RWPE2 (cell line): Measurements from ENCODE around the gene SLIT3.

Experiments
- ATAC-seq: fragments of 200-7000 bp; cut with Tn5 transposase; 3 replicates; pipeline ENCODE4 v1.9.1; 2021; ENCODE audit warnings: low read depth
- DNase-seq: peaks from one replicate; pipeline ENCODE4 v3.0.0-alpha.2; 2020; ENCODE audit warnings: low spot score
- H3K27ac ChIP-seq: fragments of 450-650 bp; 2 replicates; pipeline ENCODE4 v1.5.1; 2017; ENCODE audit warnings: mild to moderate bottlenecking; ENCODE audit not compliant: poor library complexity, severe bottlenecking
- H3K27me3 ChIP-seq: fragments of 250-450 bp; sonication (Bioruptor Pico); 2 replicates; pipeline ENCODE4 v1.5.1; 2021; ENCODE audit warnings: mild to moderate bottlenecking, moderate library complexity; ENCODE audit not compliant: insufficient read depth, poor library complexity, severe bottlenecking
- H3K36me3 ChIP-seq: fragments of 250-450 bp; sonication (Bioruptor Pico); 2 replicates; pipeline ENCODE4 v1.5.1; 2020; ENCODE audit warnings: low read depth, mild to moderate bottlenecking, moderate library complexity
- H3K4me1 ChIP-seq: fragments of 250-450 bp; sonication (Bioruptor Pico); 2 replicates; pipeline ENCODE4 v1.5.1; 2021; ENCODE audit warnings: mild to moderate bottlenecking, moderate library complexity; ENCODE audit not compliant: insufficient read depth, poor library complexity, severe bottlenecking
- H3K4me3 ChIP-seq: fragments of 250-450 bp; sonication (Bioruptor Pico); 2 replicates; pipeline ENCODE4 v1.5.1; 2021; ENCODE audit warnings: mild to moderate bottlenecking, moderate library complexity; ENCODE audit not compliant: severe bottlenecking
- H3K9me3 ChIP-seq: fragments of 250-450 bp; sonication (Bioruptor Pico); 2 replicates; pipeline ENCODE4 v1.5.1; 2021; ENCODE audit warnings: mild to moderate bottlenecking, moderate library complexity; ENCODE audit not compliant: severe bottlenecking
- TF ChIP-seq, protein P1 (sequence below): fragments of 450-650 bp; IDR thresholded peaks from one replicate; pipeline ENCODE4 v1.5.1; 2017; ENCODE audit warnings: mild to moderate bottlenecking, moderate library complexity; ENCODE audit not compliant: poor library complexity, severe bottlenecking

SLIT3 gene

DNA sequence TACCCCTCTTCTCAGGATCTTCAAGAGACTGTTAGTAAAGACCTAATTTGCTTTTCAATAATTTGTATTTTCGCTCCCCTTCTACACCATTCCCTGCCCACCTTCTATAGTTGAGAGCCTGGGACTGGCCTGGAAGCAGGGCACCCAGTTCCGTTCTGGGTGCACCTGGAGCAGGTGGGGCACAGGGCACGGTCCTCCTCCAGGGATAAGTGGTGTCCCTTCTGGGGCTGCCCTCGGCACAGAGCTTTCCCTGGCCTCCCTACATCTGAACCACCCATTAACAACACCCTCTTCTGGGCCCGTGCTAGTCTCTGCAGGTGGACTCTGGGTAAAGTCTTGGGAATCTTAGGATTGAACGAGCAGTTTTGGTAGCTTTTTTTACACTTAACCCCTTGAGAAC is 628.9 kb downstream of the SLIT3 start:
- Histone ChIP-seq H3K4me3 (no peak overlapping the region), H3K4me1 (no peaks in the 10 kb centered on the region), H3K36me3 (no peaks in the 10 kb centered on the region), H3K27ac (no peak overlapping the region), H3K9me3 (no peaks in the 10 kb centered on the region), H3K27me3 (no peaks in the 10 kb centered on the region)
- TF ChIP-seq, protein P1, sequence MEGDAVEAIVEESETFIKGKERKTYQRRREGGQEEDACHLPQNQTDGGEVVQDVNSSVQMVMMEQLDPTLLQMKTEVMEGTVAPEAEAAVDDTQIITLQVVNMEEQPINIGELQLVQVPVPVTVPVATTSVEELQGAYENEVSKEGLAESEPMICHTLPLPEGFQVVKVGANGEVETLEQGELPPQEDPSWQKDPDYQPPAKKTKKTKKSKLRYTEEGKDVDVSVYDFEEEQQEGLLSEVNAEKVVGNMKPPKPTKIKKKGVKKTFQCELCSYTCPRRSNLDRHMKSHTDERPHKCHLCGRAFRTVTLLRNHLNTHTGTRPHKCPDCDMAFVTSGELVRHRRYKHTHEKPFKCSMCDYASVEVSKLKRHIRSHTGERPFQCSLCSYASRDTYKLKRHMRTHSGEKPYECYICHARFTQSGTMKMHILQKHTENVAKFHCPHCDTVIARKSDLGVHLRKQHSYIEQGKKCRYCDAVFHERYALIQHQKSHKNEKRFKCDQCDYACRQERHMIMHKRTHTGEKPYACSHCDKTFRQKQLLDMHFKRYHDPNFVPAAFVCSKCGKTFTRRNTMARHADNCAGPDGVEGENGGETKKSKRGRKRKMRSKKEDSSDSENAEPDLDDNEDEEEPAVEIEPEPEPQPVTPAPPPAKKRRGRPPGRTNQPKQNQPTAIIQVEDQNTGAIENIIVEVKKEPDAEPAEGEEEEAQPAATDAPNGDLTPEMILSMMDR, result no peak
- DNase-seq (no peak), ATAC-seq (no peak)

DNA sequence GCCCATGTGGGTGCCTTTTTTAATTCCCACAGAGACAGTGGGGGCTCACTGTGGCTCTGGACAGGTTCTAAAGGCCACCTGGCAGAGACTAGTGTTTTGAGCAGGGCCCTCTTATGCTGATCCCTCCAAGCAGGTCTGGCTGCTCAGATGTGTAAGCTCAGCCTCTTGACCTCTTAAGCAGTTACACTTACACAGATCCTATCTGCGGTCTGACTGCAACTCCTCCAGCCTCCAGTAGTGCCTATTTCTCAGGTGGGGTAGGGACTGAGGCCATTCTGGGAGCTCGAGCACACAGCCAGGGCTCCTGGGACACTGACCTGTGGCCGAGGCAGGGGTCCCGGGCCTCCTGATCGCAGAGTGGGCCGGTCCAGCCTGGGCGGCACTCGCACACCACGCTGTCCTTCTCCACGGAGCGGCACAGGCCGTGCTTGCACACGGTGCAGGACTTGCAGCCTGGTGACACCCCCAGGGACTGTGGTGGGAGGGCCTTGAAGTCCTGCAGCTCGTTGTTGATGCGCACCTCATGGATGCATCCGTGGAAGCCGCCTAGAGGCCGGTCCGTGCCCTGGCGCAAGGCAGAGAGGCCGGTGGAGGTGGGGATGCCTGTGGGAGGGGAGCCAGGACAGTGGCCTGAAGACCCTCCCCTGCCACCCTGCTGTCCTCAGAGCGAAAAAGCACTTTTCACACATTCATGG is 629.9 kb downstream of the SLIT3 start:
- DNase-seq (no peak), ATAC-seq (no peak)
- no peaks in the 10 kb centered on the region for H3K36me3 ChIP-seq
- H3K27me3 ChIP-seq, result no peaks in the 10 kb centered on the region
- TF ChIP-seq, protein P1, result no peak
- no peak overlapping the region for H3K4me3 ChIP-seq
- no peak overlapping the region for H3K27ac ChIP-seq
- H3K9me3 ChIP-seq, result no peaks in the 10 kb centered on the region
- H3K4me1 ChIP-seq, result no peaks in the 10 kb centered on the region

DNA sequence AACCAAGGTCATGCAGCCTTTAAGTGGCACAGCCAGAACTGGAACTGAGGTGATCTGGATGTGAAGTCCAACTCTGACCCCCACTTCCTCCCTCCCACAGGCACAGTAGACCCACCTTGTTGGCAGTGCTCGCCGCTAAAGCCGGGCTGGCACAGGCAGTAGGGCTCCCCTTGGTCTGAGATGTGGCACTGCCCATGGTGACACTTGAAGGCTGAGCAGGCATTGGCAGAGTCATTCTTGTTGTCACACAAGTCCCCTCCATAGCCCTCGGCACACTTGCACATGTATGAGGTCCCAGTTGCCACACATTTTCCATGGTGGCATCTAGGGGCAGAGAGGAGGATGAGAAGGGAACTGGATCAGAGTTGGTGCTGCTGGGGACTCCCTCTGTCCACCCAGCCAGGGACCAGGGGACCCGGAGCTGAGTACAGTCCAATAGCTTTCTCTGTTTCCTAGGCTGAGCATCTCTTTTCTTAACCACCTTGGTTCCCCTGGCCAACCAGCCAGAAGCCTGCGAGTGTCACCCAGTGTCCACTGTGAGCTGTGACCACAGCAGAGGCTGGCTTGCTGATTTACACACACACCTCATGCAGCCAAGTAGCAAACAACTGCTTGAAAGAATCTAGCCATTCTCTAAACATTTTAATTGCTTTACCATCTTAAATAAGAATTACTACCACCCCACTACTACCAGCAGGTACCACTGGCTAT is 631.1 kb downstream of the SLIT3 start:
- H3K4me3 ChIP-seq, result no peak overlapping the region
- TF ChIP-seq, protein P1, result no peak
- ATAC-seq (no peak), DNase-seq (no peak)
- no peaks in the 10 kb centered on the region for H3K4me1 ChIP-seq
- H3K27ac ChIP-seq, result no peak overlapping the region
- no peaks in the 10 kb centered on the region for H3K36me3 ChIP-seq
- no peaks in the 10 kb centered on the region for H3K27me3 ChIP-seq
- no peaks in the 10 kb centered on the region for H3K9me3 ChIP-seq

DNA sequence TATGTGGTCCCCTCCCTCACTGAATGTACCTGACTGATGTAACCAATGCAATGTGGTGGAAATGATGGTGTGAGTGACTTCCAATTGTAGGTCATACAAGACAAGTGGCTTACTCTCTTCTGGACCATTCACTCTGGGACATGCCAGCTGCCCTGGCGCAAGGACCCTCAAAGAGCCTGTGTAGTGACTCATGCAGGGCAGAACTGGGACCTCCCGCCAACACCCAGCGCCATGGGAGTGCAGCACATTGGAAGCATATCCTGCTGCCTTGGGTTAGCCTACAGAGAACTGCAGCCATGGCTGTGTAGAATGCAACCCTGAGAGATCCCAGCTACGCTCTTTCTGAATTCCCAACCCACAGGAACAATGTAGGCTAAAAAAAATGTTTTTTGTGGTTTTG is 631.8 kb downstream of the SLIT3 start:
- TF ChIP-seq, protein P1, result no peak
- Histone ChIP-seq H3K4me3 (no peak overlapping the region), H3K27me3 (no peaks in the 10 kb centered on the region), H3K9me3 (no peaks in the 10 kb centered on the region), H3K4me1 (no peaks in the 10 kb centered on the region), H3K27ac (no peak overlapping the region), H3K36me3 (no peaks in the 10 kb centered on the region)
- DNase-seq, result no peak
- ATAC-seq, result no peak

DNA sequence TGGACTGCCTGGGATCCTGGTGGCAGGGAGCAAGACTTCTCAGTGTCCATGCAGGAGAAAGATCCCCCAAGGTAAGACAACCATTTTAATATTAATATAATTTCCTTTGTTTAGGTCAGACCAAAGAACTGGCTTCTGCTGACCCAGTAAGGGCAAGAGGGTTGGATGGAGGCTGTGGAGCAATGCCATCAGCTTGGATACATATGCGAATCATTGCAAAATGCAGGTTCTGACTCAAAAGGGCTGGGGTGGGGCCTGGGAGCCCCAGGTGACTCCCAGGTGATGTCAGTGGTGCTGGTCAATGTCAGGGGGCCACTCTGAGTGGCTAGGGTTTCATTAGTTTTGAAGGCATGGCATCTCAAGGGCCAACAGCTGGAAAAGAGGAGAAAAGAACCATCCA is 632.9 kb downstream of the SLIT3 start:
- no peak for DNase-seq
- H3K9me3 ChIP-seq, result no peaks in the 10 kb centered on the region

More for the DNA sequence above, 632.9 kb downstream of the SLIT3 start:
- no peak for ATAC-seq
- Histone ChIP-seq H3K4me1 (no peaks in the 10 kb centered on the region), H3K4me3 (no peak overlapping the region), H3K27me3 (no peaks in the 10 kb centered on the region), H3K27ac (no peak overlapping the region), H3K36me3 (no peaks in the 10 kb centered on the region)
- TF ChIP-seq, protein P1, result no peak
